Fibroblast of lung (primary cell): ENCODE measurements around the gene EGF.

ENCODE experiments used
- CTCF ChIP-seq, 2 donors: IDR thresholded peaks in 1 of 2; conservative IDR thresholded peaks in 1 of 2; 1 replicate in 1 of 2; 2 replicates in 1 of 2; pipeline ENCODE4 v1.5.1; 2011 to 2012; ENCODE audit warnings: low read length in 2 of 2, control low read depth in 1 of 2, inconsistent platforms in 1 of 2, low read depth in 1 of 2, mild to moderate bottlenecking in 1 of 2
- EZH2 ChIP-seq: IDR thresholded peaks from 2 replicates; pipeline ENCODE4 v1.5.1; 2012; ENCODE audit warnings: low read length, control low read depth, mild to moderate bottlenecking; ENCODE audit errors: missing control alignments

GRCh38 chr4:109952612-109953011, 39.9 kb downstream of the EGF start:
- TF ChIP-seq CTCF (conservative IDR thresholded peaks at IDR 0.05 in 1 of 2, IDR thresholded peaks at IDR 0.05 in 1 of 2; ENCODE audit: low read depth in 1 of 2, low read length in 2 of 2), result no peak
- TF ChIP-seq EZH2, result no peak
